Activated CD4-positive, alpha-beta T cell treated with anti-CD3 and anti-CD28 coated beads, Interleukin-2, amount 10 ng/mL, durations not matched to agents 7 days and 5 days (primary cell): ENCODE results near the gene LPAR6. TPM values are rescaled to one million over a fixed set of nuclear protein-coding genes. Genes with fewer than 3 reads are reported as not detected.

Source experiments
- CTCF ChIA-PET: fragments of 350-600 bp; sonication (Branson Sonifier 250); formaldehyde crosslinking; loops from one replicate; lab custom pipeline; 2021; ENCODE audit warnings: antibody characterized with exemption; lab: Charles Lee
- POLR2A ChIA-PET: fragments of 350-600 bp; sonication (Branson Sonifier 250); formaldehyde crosslinking; loops from one replicate; lab custom pipeline; 2021; ENCODE audit warnings: antibody characterized with exemption; lab: Charles Lee
- DNase-seq: peaks from one replicate; pipeline ENCODE4 v3.0.0-alpha.2; 2020
- H3K27ac Mint-ChIP-seq: one replicate; pipeline ENCODE4 v1.8.0; 2021; ENCODE audit warnings: mild to moderate bottlenecking, moderate library complexity, mixed read lengths
- H3K27me3 Mint-ChIP-seq: one replicate; pipeline ENCODE4 v1.8.0; 2021; ENCODE audit warnings: mixed read lengths
- H3K36me3 Mint-ChIP-seq: one replicate; pipeline ENCODE4 v1.8.0; 2021; ENCODE audit warnings: low read depth, mixed read lengths
- H3K4me1 Mint-ChIP-seq: one replicate; pipeline ENCODE4 v1.8.0; 2021; ENCODE audit warnings: mixed read lengths
- H3K4me3 Mint-ChIP-seq: one replicate; pipeline ENCODE4 v1.8.0; 2021; ENCODE audit warnings: mild to moderate bottlenecking, moderate library complexity, mixed read lengths
- H3K9me3 Mint-ChIP-seq: one replicate; pipeline ENCODE4 v1.8.0; 2021; ENCODE audit warnings: mixed read lengths
- total RNA-seq, 2 experiments: library from RNA; stranded (reverse); gene quantifications; one replicate each; pipeline ENCODE4 v1.2.3, GENCODE V29; 2021

Gene LPAR6
- total RNA-seq, 2 experiments from 2014 or later, result 56.7 to 79.9 TPM

- Mint-ChIP-seq H3K4me1 (peaks cover 52% of the 10 kb centered on the region), H3K36me3 (peaks cover 63% of the 10 kb centered on the region)
- POLR2A ChIA-PET, result no interaction called here
Observed at GRCh38 chr13:48411147-48411794, 1.6 kb downstream of the LPAR6 start.

GRCh38 chr13:48410199-48410598 is 2.7 kb downstream of the LPAR6 start:
- peak overlapping the region; percentile 90 for H3K27ac Mint-ChIP-seq
- H3K4me1 Mint-ChIP-seq, result peaks cover 59% of the 10 kb centered on the region
- peak overlapping the region; percentile 92 for H3K4me3 Mint-ChIP-seq
- CTCF ChIA-PET, result no interaction called here
- POLR2A ChIA-PET, result no interaction called here
- no peak for DNase-seq
- H3K9me3 Mint-ChIP-seq, result no peaks in the 10 kb centered on the region
- H3K27me3 Mint-ChIP-seq, result no peaks in the 10 kb centered on the region
- peaks cover 62% of the 10 kb centered on the region for H3K36me3 Mint-ChIP-seq

More at GRCh38 chr13:48411147-48411794, 1.6 kb downstream of the LPAR6 start:
- H3K9me3 Mint-ChIP-seq, result peaks cover 2% of the 10 kb centered on the region
- DNase-seq, result no peak
- H3K27ac Mint-ChIP-seq, result peak overlapping the region; percentile 91
- no peaks in the 10 kb centered on the region for H3K27me3 Mint-ChIP-seq
- CTCF ChIA-PET, result no interaction called here
- peak overlapping the region; percentile 92 for H3K4me3 Mint-ChIP-seq

GRCh38 chr13:48405875-48406274 is 7.0 kb downstream of the LPAR6 start:
- no peak overlapping the region for H3K4me3 Mint-ChIP-seq
- H3K9me3 Mint-ChIP-seq, result no peaks in the 10 kb centered on the region
- no peak overlapping the region for H3K27ac Mint-ChIP-seq
- ChIA-PET CTCF (no interaction called here), POLR2A (no interaction called here)
- no peaks in the 10 kb centered on the region for H3K27me3 Mint-ChIP-seq
- H3K4me1 Mint-ChIP-seq, result peaks cover 81% of the 10 kb centered on the region
- DNase-seq, result no peak
- H3K36me3 Mint-ChIP-seq, result peaks cover 64% of the 10 kb centered on the region

- POLR2A ChIA-PET, result no interaction called here
- CTCF ChIA-PET, result interaction anchor here (0.6 kb wide), 1 partner anchor 166 kb away, joined by 4 read pairs; no protein-coding TSS in a partner anchor
- Mint-ChIP-seq H3K4me3 (no peak overlapping the region), H3K36me3 (peaks cover 57% of the 10 kb centered on the region), H3K9me3 (no peaks in the 10 kb centered on the region), H3K27me3 (no peaks in the 10 kb centered on the region), H3K4me1 (peaks cover 83% of the 10 kb centered on the region), H3K27ac (peak overlapping the region; percentile 66)
- DNase-seq, result no peak
Observed at GRCh38 chr13:48404952-48405351, 8.0 kb downstream of the LPAR6 start.

GRCh38 chr13:48403913-48404312 is 9.0 kb downstream of the LPAR6 start:
- H3K9me3 Mint-ChIP-seq, result no peaks in the 10 kb centered on the region
- peak overlapping the region; percentile 80 for H3K27ac Mint-ChIP-seq
- CTCF ChIA-PET, result interaction anchor here (0.5 kb wide), 1 partner anchor 10 kb away, joined by 4 read pairs; no protein-coding TSS in a partner anchor
- H3K4me1 Mint-ChIP-seq, result peaks cover 82% of the 10 kb centered on the region
- H3K36me3 Mint-ChIP-seq, result peaks cover 49% of the 10 kb centered on the region
- DNase-seq, result no peak
- no peaks in the 10 kb centered on the region for H3K27me3 Mint-ChIP-seq
- no peak overlapping the region for H3K4me3 Mint-ChIP-seq
- POLR2A ChIA-PET, result no interaction called here

GRCh38 chr13:48403151-48403631 is 9.7 kb downstream of the LPAR6 start:
- Mint-ChIP-seq H3K9me3 (no peaks in the 10 kb centered on the region), H3K4me3 (peak overlapping the region; percentile 57), H3K27me3 (no peaks in the 10 kb centered on the region), H3K36me3 (peaks cover 43% of the 10 kb centered on the region), H3K4me1 (peaks cover 78% of the 10 kb centered on the region), H3K27ac (peak overlapping the region; percentile 80)
- POLR2A ChIA-PET, result interaction anchor here (1.5 kb wide), 1 partner anchor 9 kb away, joined by 3 read pairs; the partner anchor contains the start of gene LPAR6
- DNase-seq, result peak; percentile 57
- CTCF ChIA-PET, result interaction anchor here (0.5 to 1.9 kb wide), 4 partner anchors 11 to 172 kb away, joined by 3 to 4 read pairs (median 4); no protein-coding TSS in a partner anchor

GRCh38 chr13:48402325-48402932 is 10.5 kb downstream of the LPAR6 start:
- H3K36me3 Mint-ChIP-seq, result peaks cover 40% of the 10 kb centered on the region
- H3K4me1 Mint-ChIP-seq, result peaks cover 76% of the 10 kb centered on the region
- CTCF ChIA-PET, result interaction anchor here (1.1 to 1.9 kb wide), 3 partner anchors 15 to 173 kb away, joined by 3 to 4 read pairs (median 3); no protein-coding TSS in a partner anchor
- H3K9me3 Mint-ChIP-seq, result no peaks in the 10 kb centered on the region
- H3K4me3 Mint-ChIP-seq, result peak overlapping the region; percentile 23
- POLR2A ChIA-PET, result interaction anchor here (0.7 to 1.5 kb wide), 2 partner anchors 10 to 30 kb away, joined by 3 read pairs; partner anchors contain the start of gene LPAR6
- H3K27ac Mint-ChIP-seq, result peak overlapping the region; percentile 78
- DNase-seq, result no peak
- H3K27me3 Mint-ChIP-seq, result no peaks in the 10 kb centered on the region

GRCh38 chr13:48401480-48401879 is 11.4 kb downstream of the LPAR6 start:
- peak overlapping the region; percentile 37 for H3K4me3 Mint-ChIP-seq
- H3K4me1 Mint-ChIP-seq, result peaks cover 75% of the 10 kb centered on the region
- peaks cover 4% of the 10 kb centered on the region for H3K9me3 Mint-ChIP-seq
- DNase-seq, result no peak
- ChIA-PET CTCF (interaction anchor here (1.3 to 1.9 kb wide), 2 partner anchors 174 to 179 kb away, joined by 4 read pairs; no protein-coding TSS in a partner anchor), POLR2A (interaction anchor here (1.5 kb wide), 1 partner anchor 11 kb away, joined by 3 read pairs; the partner anchor contains the start of gene LPAR6)
- peak overlapping the region; percentile 42 for H3K27ac Mint-ChIP-seq
- peaks cover 41% of the 10 kb centered on the region for H3K36me3 Mint-ChIP-seq
- no peaks in the 10 kb centered on the region for H3K27me3 Mint-ChIP-seq

- H3K4me1 Mint-ChIP-seq, result peaks cover 70% of the 10 kb centered on the region
Observed at GRCh38 chr13:48400850-48401291, 12.0 kb downstream of the LPAR6 start.

GRCh38 chr13:48400090-48400694 is 12.7 kb downstream of the LPAR6 start:
- POLR2A ChIA-PET, result no interaction called here
- Mint-ChIP-seq H3K4me3 (no peak overlapping the region), H3K27me3 (no peaks in the 10 kb centered on the region), H3K4me1 (peaks cover 63% of the 10 kb centered on the region), H3K36me3 (peaks cover 39% of the 10 kb centered on the region), H3K9me3 (peaks cover 14% of the 10 kb centered on the region), H3K27ac (peak overlapping the region; percentile 55)
- DNase-seq, result no peak
- CTCF ChIA-PET, result interaction anchor here (1.3 kb wide), 1 partner anchor 180 kb away, joined by 4 read pairs; no protein-coding TSS in a partner anchor

More at GRCh38 chr13:48400850-48401291, 12.0 kb downstream of the LPAR6 start:
- Mint-ChIP-seq H3K27ac (peak overlapping the region; percentile 62), H3K36me3 (peaks cover 39% of the 10 kb centered on the region), H3K9me3 (peaks cover 8% of the 10 kb centered on the region), H3K4me3 (peak overlapping the region; percentile 21), H3K27me3 (no peaks in the 10 kb centered on the region)
- DNase-seq, result no peak
- ChIA-PET CTCF (interaction anchor here (1.3 kb wide), 1 partner anchor 180 kb away, joined by 4 read pairs; no protein-coding TSS in a partner anchor), POLR2A (no interaction called here)

GRCh38 chr13:48398450-48399095 is 14.3 kb downstream of the LPAR6 start:
- Mint-ChIP-seq H3K9me3 (peaks cover 19% of the 10 kb centered on the region), H3K4me3 (no peak overlapping the region), H3K4me1 (peaks cover 49% of the 10 kb centered on the region), H3K27me3 (no peaks in the 10 kb centered on the region), H3K27ac (no peak overlapping the region), H3K36me3 (peaks cover 42% of the 10 kb centered on the region)
- no peak for DNase-seq
- ChIA-PET CTCF (interaction anchor here (0.7 to 1.6 kb wide), 4 partner anchors 10 to 185 kb away, joined by 3 to 5 read pairs (median 3); no protein-coding TSS in a partner anchor), POLR2A (interaction anchor here (1.1 kb wide), 1 partner anchor 14 kb away, joined by 3 read pairs; the partner anchor contains the start of gene LPAR6)
